Endothelial cell of umbilical vein (primary cell): ENCODE results near the gene NOL12. TPM values are rescaled to one million over a fixed set of nuclear protein-coding genes. Genes with fewer than 3 reads are reported as not detected.

Experiments
- BruUV-seq: library from RNA; stranded (reverse); fragments of 400-500 nt; replicated peaks from 2 replicates; lab custom pipeline; 2021; lab: Mats Ljungman, UMichigan
- CTCF ChIA-PET: fragments of 300-600, 350-600 bp; sonication (Branson Sonifier 250); formaldehyde crosslinking; loops from one replicate; lab custom pipeline; 2021; ENCODE audit warnings: antibody characterized with exemption, inconsistent platforms; lab: Charles Lee
- POLR2A ChIA-PET: fragments of 300-600, 350-600 bp; sonication (Branson Sonifier 250); formaldehyde crosslinking; loops from one replicate; lab custom pipeline; 2021; ENCODE audit warnings: antibody characterized with exemption, inconsistent platforms; lab: Charles Lee
- DNase-seq: peaks from one replicate; pipeline ENCODE4 v3.0.0-alpha.2; 2011; ENCODE audit warnings: low read depth, low spot score
- FAIRE-seq: peaks from 2 replicates; lab custom pipeline; 2011; peaks lifted over from hg19 to GRCh38; lab: Jason Lieb, UNC
- H2AFZ ChIP-seq: 2 replicates; pipeline ENCODE4 v1.6.0; 2012; ENCODE audit warnings: low read depth, low read length, control low read depth, inconsistent platforms
- H3K27ac ChIP-seq: 2 replicates; pipeline ENCODE4 v1.5.1; 2011; ENCODE audit warnings: low read depth, mild to moderate bottlenecking, control low read depth, low read length, moderate library complexity; ENCODE audit not compliant: insufficient read depth
- H3K27me3 ChIP-seq, 2 experiments: 2 replicates each; pipeline versions ENCODE4 v1.6.0 to v1.6.1; 2011; ENCODE audit warnings: low read length in 2 of 2, mixed read lengths in 1 of 2; ENCODE audit not compliant: control insufficient read depth in 2 of 2, insufficient read depth in 2 of 2
- H3K36me3 ChIP-seq, 2 experiments: 2 replicates in 1 of 2; 3 replicates in 1 of 2; pipeline ENCODE4 v1.5.1; 2011; ENCODE audit warnings: low read length in 2 of 2, mild to moderate bottlenecking in 1 of 2, moderate library complexity in 1 of 2; ENCODE audit not compliant: control insufficient read depth in 2 of 2, insufficient read depth in 2 of 2; ENCODE audit errors: extremely low read depth in 1 of 2
- H3K4me1 ChIP-seq: 3 replicates; pipeline ENCODE4 v1.5.1; 2011; ENCODE audit warnings: mild to moderate bottlenecking, low read length; ENCODE audit not compliant: control insufficient read depth, insufficient read depth; ENCODE audit errors: extremely low read depth
- H3K4me2 ChIP-seq: 2 replicates; pipeline ENCODE4 v1.6.1; 2011; ENCODE audit warnings: low read length, control low read depth, mixed read lengths; ENCODE audit not compliant: insufficient read depth
- H3K4me3 ChIP-seq, 3 experiments: fragments of 200-600 bp in 1 of 3; sonication (generic), shearing (Covaris generic) in 1 of 3; replicated peaks in 1 of 3; 2 replicates each; pipeline ENCODE4 v1.5.1; 2011 to 2016; ENCODE audit warnings: control low read depth in 3 of 3, low read length in 3 of 3, mild to moderate bottlenecking in 2 of 3, inconsistent platforms in 1 of 3, low read depth in 1 of 3, moderate library complexity in 1 of 3; ENCODE audit not compliant: insufficient read depth in 1 of 3
- H3K79me2 ChIP-seq: 2 replicates; pipeline ENCODE4 v1.6.0; 2012; ENCODE audit warnings: low read length, inconsistent platforms; ENCODE audit not compliant: control insufficient read depth, insufficient read depth
- H3K9ac ChIP-seq: replicated peaks from 2 replicates; pipeline ENCODE3; 2011; ENCODE audit warnings: low read length, control low read depth; ENCODE audit not compliant: insufficient read depth; ENCODE audit errors: extremely low read depth
- H3K9me1 ChIP-seq: replicated peaks from 3 replicates; pipeline ENCODE4 v1.6.0; 2011; ENCODE audit warnings: mild to moderate bottlenecking, low read length; ENCODE audit not compliant: control insufficient read depth, insufficient read depth; ENCODE audit errors: extremely low read depth
- H3K9me3 ChIP-seq: replicated peaks from 2 replicates; pipeline ENCODE4 v1.5.1; 2012; ENCODE audit warnings: low read length, inconsistent platforms; ENCODE audit not compliant: control insufficient read depth, insufficient read depth
- H4K20me1 ChIP-seq: replicated peaks from 2 replicates; pipeline ENCODE3; 2011; ENCODE audit warnings: mild to moderate bottlenecking, low read length; ENCODE audit not compliant: control insufficient read depth, insufficient read depth; ENCODE audit errors: extremely low read depth
- CTCF ChIP-seq, 2 donors: IDR thresholded peaks; 1 replicate in 1 of 2; 2 replicates in 1 of 2; pipeline ENCODE4 v1.5.1; 2011; ENCODE audit warnings: low read length in 2 of 2, mild to moderate bottlenecking in 2 of 2, moderate library complexity in 2 of 2, control low read depth in 1 of 2, inconsistent platforms in 1 of 2, low read depth in 1 of 2; ENCODE audit not compliant: insufficient read depth in 1 of 2; ENCODE audit errors: extremely low read depth in 1 of 2
- GATA2 ChIP-seq: IDR thresholded peaks from 2 replicates; pipeline ENCODE4 v1.7.0; 2011; ENCODE audit warnings: low read depth, mild to moderate bottlenecking, moderate library complexity, mixed read lengths, low read length; ENCODE audit not compliant: insufficient read length, insufficient read depth
- POLR2AphosphoS5 ChIP-seq: IDR thresholded peaks from 2 replicates; pipeline ENCODE4 v1.6.1; 2012; ENCODE audit warnings: low read depth, mild to moderate bottlenecking, control low read depth, low read length, moderate library complexity; ENCODE audit not compliant: insufficient read depth
- dilution Hi-C: fragments of 300-500 bp; cut with MboI; formaldehyde crosslinking; loops from one replicate; pipeline ENCODE4 v1.15.0; 2019; ENCODE audit warnings: low sequenced_read_pairs; ENCODE audit not compliant: extremely low pct_ligation_motif_present
- intact Hi-C: fragments of 100-400 bp; cut with micrococcal nuclease; formaldehyde crosslinking; loops from one replicate; pipeline ENCODE4 v1.10.0; 2022
- polyA plus RNA-seq, 4 experiments: library from polyadenylated mRNA; depleted of rRNA in 3 of 4; stranded (reverse) in 3 of 4; unstranded in 1 of 4; fragments of >200 nt; gene quantifications; 2 replicates each; pipeline versions ENCODE4 v1.2.1 to v1.2.3, GENCODE V29; 2011 to 2012; ENCODE audit warnings: missing spikeins in 1 of 4
- total RNA-seq: library from RNA; stranded (reverse); gene quantifications from 2 replicates; pipeline ENCODE4 v1.2.3, GENCODE V29; 2021

The NOL12 gene
- total and polyA plus RNA-seq, 2 donors (not counting 3 experiments of a cell fraction or from before 2014, with no cell fraction given): 23.2 to 29.1 TPM

DNA sequence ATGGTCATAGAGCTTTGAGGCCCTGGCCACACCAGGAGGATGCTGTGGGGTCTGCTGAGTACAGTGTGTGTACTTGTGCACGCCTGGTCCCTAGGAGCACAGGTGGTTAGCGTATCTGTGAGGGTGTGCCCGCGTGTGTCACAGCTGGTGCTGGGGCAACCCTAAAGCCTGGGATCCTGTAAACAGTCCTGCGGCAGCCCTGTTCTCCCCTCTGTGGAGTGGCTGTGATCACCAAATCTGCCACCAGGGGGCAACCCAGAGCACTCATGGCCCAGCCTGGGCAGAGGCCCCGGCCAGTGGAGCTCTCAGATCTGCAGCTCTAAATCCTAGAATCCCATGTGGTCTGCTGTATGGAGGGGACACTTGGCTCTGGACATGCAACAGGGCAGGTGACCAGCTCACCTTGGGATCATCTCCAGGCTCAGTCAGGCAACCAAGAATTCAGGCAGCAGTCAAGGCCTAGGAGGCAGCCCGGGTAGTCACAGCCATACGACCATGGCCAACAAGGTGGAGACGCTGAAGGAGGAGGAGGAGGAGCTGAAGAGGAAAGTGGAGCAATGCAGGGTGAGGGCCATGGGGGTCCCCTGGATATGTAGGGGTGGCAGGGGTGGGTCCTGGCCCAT is 42.8 kb upstream of the NOL12 start:
- FAIRE-seq (peak; percentile 90), DNase-seq (peak; percentile 70)
- H3K9me1 ChIP-seq: no peaks in the 10 kb centered on the region
- no peak overlapping the region for H3K4me2 ChIP-seq
- no peaks in the 10 kb centered on the region for H3K27me3 ChIP-seq
- no peak overlapping the region for H3K27ac ChIP-seq
- H4K20me1 ChIP-seq: no peaks in the 10 kb centered on the region
- no TSS peak for BruUV-seq
- intact Hi-C loops (loop anchor here (1.0 kb wide), 5 partner anchors 15 to 149 kb away; partner anchors contain the start of genes LGALS1 and PDXP), dilution Hi-C loops (no loop called here)
- peaks cover 2% of the 10 kb centered on the region for H3K4me1 ChIP-seq
- H3K79me2 ChIP-seq: no peaks in the 10 kb centered on the region
- no peak overlapping the region for H3K4me3 ChIP-seq
- ChIA-PET POLR2A (interaction anchor here (0.6 to 1.5 kb wide), 6 partner anchors 11 to 53 kb away, joined by 3 to 9 read pairs (median 4); partner anchors contain the start of gene PDXP), CTCF (interaction anchor here (0.6 to 5.1 kb wide), 50 partner anchors 9 to 220 kb away, joined by 3 to 307 read pairs (median 8); partner anchors contain the start of genes GCAT, GGA1, LGALS1 and NOL12)
- no peaks in the 10 kb centered on the region for H3K9me3 ChIP-seq
- no peak overlapping the region for H3K9ac ChIP-seq
- TF ChIP-seq POLR2AphosphoS5 (no peak), CTCF (IDR thresholded peaks at IDR 0.05; ENCODE audit: extremely low read depth in 1 of 2, insufficient read depth in 1 of 2, low read depth in 1 of 2, low read length in 2 of 2) (peak; percentile 84 to 95)
- no peaks in the 10 kb centered on the region for H3K36me3 ChIP-seq
- H2AFZ ChIP-seq: no peak overlapping the region

- FAIRE-seq (no peak), DNase-seq (no peak)
- H3K36me3 ChIP-seq: no peaks in the 10 kb centered on the region
- no TSS peak for BruUV-seq
- dilution Hi-C loops: no loop called here
- H3K27me3 ChIP-seq: no peaks in the 10 kb centered on the region
- intact Hi-C loops: no loop called here
- no peak overlapping the region for H3K4me3 ChIP-seq
- no peaks in the 10 kb centered on the region for H4K20me1 ChIP-seq
- no peaks in the 10 kb centered on the region for H3K79me2 ChIP-seq
- no peaks in the 10 kb centered on the region for H3K4me1 ChIP-seq
- no peak overlapping the region for H3K4me2 ChIP-seq
- no peak overlapping the region for H3K9ac ChIP-seq
- ChIA-PET CTCF (interaction anchor here (1.9 kb wide), 1 partner anchor 34 kb away, joined by 6 read pairs; no protein-coding TSS in a partner anchor), POLR2A (no interaction called here)
- H3K27ac ChIP-seq: no peak overlapping the region
- TF ChIP-seq GATA2: no peak
- no peak for TF ChIP-seq POLR2AphosphoS5
- no peaks in the 10 kb centered on the region for H3K9me1 ChIP-seq
- no peaks in the 10 kb centered on the region for H3K9me3 ChIP-seq
- H2AFZ ChIP-seq: no peak overlapping the region
Observed at GRCh38 chr22:37647317-37647716, 38.8 kb upstream of the NOL12 start.
